ENCODE data around the gene RNASEH2C.
"Not testable (repeated sequence)": the region's sequence is repeated elsewhere in the genome, so short reads cannot be mapped to it uniquely, and the experiment has no call there.

Gene RNASEH2C

GRCh38 chr11:65711785-65712632, 8.6 kb downstream of the RNASEH2C start, which contains the start of gene KAT5:
KAT5 (plus strand) TSS chr11:65712252; CDS start chr11:65712268, 16 bp downstream.
- peak within 1 kb of the TSS; percentile 87 for H3K4me3 Mint-ChIP-seq
- H3K27ac Mint-ChIP-seq = peak within 1 kb of the TSS; percentile 99
- intact Hi-C loops (cut with micrococcal nuclease) = loop anchor here (1.0 to 5.0 kb wide), 4 partner anchors 8 to 173 kb away; partner anchors contain the start of genes AP5B1 and RNASEH2C
- no peaks in the 10 kb centered on the region for H3K27me3 Mint-ChIP-seq
- H3K36me3 Mint-ChIP-seq (ENCODE audit: low read depth) = peaks cover 53% of the 10 kb centered on the region
- no peaks in the 10 kb centered on the region for H3K9me3 Mint-ChIP-seq
- H3K4me1 Mint-ChIP-seq (ENCODE audit: low read depth) = peaks cover 52% of the 10 kb centered on the region

GRCh38 chr11:65710421-65710820, 10.2 kb downstream of the RNASEH2C start:
- intact Hi-C loops (cut with micrococcal nuclease) = loop anchor here (2.0 to 5.0 kb wide), 2 partner anchors 72 to 174 kb away; partner anchors contain the start of gene AP5B1
- peaks cover 3% of the 10 kb centered on the region for H3K27me3 Mint-ChIP-seq
- H3K4me3 Mint-ChIP-seq = peak overlapping the region; percentile 87
- no peaks in the 10 kb centered on the region for H3K9me3 Mint-ChIP-seq
- peaks cover 45% of the 10 kb centered on the region for H3K4me1 Mint-ChIP-seq (ENCODE audit: low read depth)
- peaks cover 37% of the 10 kb centered on the region for H3K36me3 Mint-ChIP-seq (ENCODE audit: low read depth)
- peak overlapping the region; percentile 99 for H3K27ac Mint-ChIP-seq

GRCh38 chr11:65709661-65710060, 10.9 kb downstream of the RNASEH2C start:
- peaks cover 30% of the 10 kb centered on the region for H3K36me3 Mint-ChIP-seq (ENCODE audit: low read depth)
- H3K27me3 Mint-ChIP-seq = peaks cover 3% of the 10 kb centered on the region
- no peaks in the 10 kb centered on the region for H3K9me3 Mint-ChIP-seq
- intact Hi-C loops (cut with micrococcal nuclease) = loop anchor here (2.0 to 5.0 kb wide), 2 partner anchors 73 to 175 kb away; partner anchors contain the start of gene AP5B1
- H3K4me3 Mint-ChIP-seq = no peak overlapping the region
- H3K27ac Mint-ChIP-seq = no peak overlapping the region
- H3K4me1 Mint-ChIP-seq (ENCODE audit: low read depth) = peaks cover 39% of the 10 kb centered on the region

- intact Hi-C loops (cut with micrococcal nuclease) = no loop called here
- Mint-ChIP-seq H3K4me1 (ENCODE audit: low read depth) (peaks cover 28% of the 10 kb centered on the region), H3K9me3 (no peaks in the 10 kb centered on the region), H3K27ac (no peak overlapping the region), H3K36me3 (ENCODE audit: low read depth) (peaks cover 18% of the 10 kb centered on the region), H3K4me3 (no peak overlapping the region), H3K27me3 (peaks cover 3% of the 10 kb centered on the region)
Measured at GRCh38 chr11:65708451-65708850, 12.1 kb downstream of the RNASEH2C start.

GRCh38 chr11:65707002-65707401, 13.6 kb downstream of the RNASEH2C start:
- intact Hi-C loops (cut with micrococcal nuclease) = loop anchor here (2.0 kb wide), 1 partner anchor 80 kb away; no protein-coding TSS in a partner anchor
- H3K9me3 Mint-ChIP-seq; H3K36me3 Mint-ChIP-seq (ENCODE audit: low read depth); H3K27me3 Mint-ChIP-seq; H3K4me3 Mint-ChIP-seq; H3K27ac Mint-ChIP-seq: not testable (repeated sequence)
- peaks cover 17% of the 10 kb centered on the region for H3K4me1 Mint-ChIP-seq (ENCODE audit: low read depth)

- not testable (repeated sequence) for H3K9me3 Mint-ChIP-seq; H3K27ac Mint-ChIP-seq; H3K36me3 Mint-ChIP-seq (ENCODE audit: low read depth); H3K4me3 Mint-ChIP-seq; H3K27me3 Mint-ChIP-seq
- peaks cover 13% of the 10 kb centered on the region for H3K4me1 Mint-ChIP-seq (ENCODE audit: low read depth)
- intact Hi-C loops (cut with micrococcal nuclease) = loop anchor here (1.0 to 2.0 kb wide), 2 partner anchors 80 to 283 kb away; no protein-coding TSS in a partner anchor
Measured at GRCh38 chr11:65706303-65706763, 14.3 kb downstream of the RNASEH2C start.

- Mint-ChIP-seq H3K27ac (no peak overlapping the region), H3K4me1 (ENCODE audit: low read depth) (no peaks in the 10 kb centered on the region), H3K36me3 (ENCODE audit: low read depth) (no peaks in the 10 kb centered on the region), H3K27me3 (peaks cover 3% of the 10 kb centered on the region), H3K9me3 (no peaks in the 10 kb centered on the region), H3K4me3 (no peak overlapping the region)
- intact Hi-C loops (cut with micrococcal nuclease) = no loop called here
Measured at GRCh38 chr11:65703846-65704245, 16.8 kb downstream of the RNASEH2C start.

GRCh38 chr11:65701686-65702085, 18.9 kb downstream of the RNASEH2C start:
- Mint-ChIP-seq H3K9me3 (no peaks in the 10 kb centered on the region), H3K4me3 (no peak overlapping the region), H3K27me3 (peaks cover 3% of the 10 kb centered on the region), H3K36me3 (ENCODE audit: low read depth) (no peaks in the 10 kb centered on the region), H3K4me1 (ENCODE audit: low read depth) (no peaks in the 10 kb centered on the region), H3K27ac (no peak overlapping the region)
- intact Hi-C loops (cut with micrococcal nuclease) = no loop called here

- H3K36me3 Mint-ChIP-seq (ENCODE audit: low read depth) = no peaks in the 10 kb centered on the region
- intact Hi-C loops (cut with micrococcal nuclease) = no loop called here
- H3K4me1 Mint-ChIP-seq (ENCODE audit: low read depth) = no peaks in the 10 kb centered on the region
- H3K9me3 Mint-ChIP-seq = no peaks in the 10 kb centered on the region
- H3K27me3 Mint-ChIP-seq = no peaks in the 10 kb centered on the region
- H3K27ac Mint-ChIP-seq = no peak overlapping the region
- no peak overlapping the region for H3K4me3 Mint-ChIP-seq
Measured at GRCh38 chr11:65700399-65700798, 20.2 kb downstream of the RNASEH2C start.

GRCh38 chr11:65699306-65699705, 21.3 kb downstream of the RNASEH2C start:
- H3K4me1 Mint-ChIP-seq (ENCODE audit: low read depth) = no peaks in the 10 kb centered on the region
- no peak overlapping the region for H3K4me3 Mint-ChIP-seq
- no peaks in the 10 kb centered on the region for H3K27me3 Mint-ChIP-seq
- H3K9me3 Mint-ChIP-seq = no peaks in the 10 kb centered on the region
- H3K36me3 Mint-ChIP-seq (ENCODE audit: low read depth) = no peaks in the 10 kb centered on the region
- no peak overlapping the region for H3K27ac Mint-ChIP-seq
- intact Hi-C loops (cut with micrococcal nuclease) = no loop called here

GRCh38 chr11:65698205-65698604, 22.4 kb downstream of the RNASEH2C start:
- Mint-ChIP-seq H3K36me3 (ENCODE audit: low read depth) (no peaks in the 10 kb centered on the region), H3K9me3 (no peaks in the 10 kb centered on the region), H3K27me3 (no peaks in the 10 kb centered on the region), H3K4me1 (ENCODE audit: low read depth) (no peaks in the 10 kb centered on the region), H3K4me3 (no peak overlapping the region), H3K27ac (no peak overlapping the region)
- intact Hi-C loops (cut with micrococcal nuclease) = no loop called here

GRCh38 chr11:65696802-65697552, 23.6 kb downstream of the RNASEH2C start:
- intact Hi-C loops (cut with micrococcal nuclease) = no loop called here
- Mint-ChIP-seq H3K9me3 (no peaks in the 10 kb centered on the region), H3K4me3 (no peak overlapping the region), H3K36me3 (ENCODE audit: low read depth) (no peaks in the 10 kb centered on the region), H3K4me1 (ENCODE audit: low read depth) (no peaks in the 10 kb centered on the region), H3K27me3 (no peaks in the 10 kb centered on the region), H3K27ac (no peak overlapping the region)

GRCh38 chr11:65695459-65696241, 24.9 kb downstream of the RNASEH2C start:
- H3K27me3 Mint-ChIP-seq = no peaks in the 10 kb centered on the region
- no peak overlapping the region for H3K27ac Mint-ChIP-seq
- H3K4me3 Mint-ChIP-seq = no peak overlapping the region
- intact Hi-C loops (cut with micrococcal nuclease) = no loop called here
- no peaks in the 10 kb centered on the region for H3K4me1 Mint-ChIP-seq (ENCODE audit: low read depth)
- no peaks in the 10 kb centered on the region for H3K9me3 Mint-ChIP-seq
- no peaks in the 10 kb centered on the region for H3K36me3 Mint-ChIP-seq (ENCODE audit: low read depth)

Measured in dendritic cell treated with granulocyte-macrophage colony-stimulating factor and Interleukin-4, amounts not matched to agents 40 ng/mL and 50 ng/mL, for 4 days (primary cell).